Measurements from ENCODE around the gene XIRP1.
"Not testable (repeated sequence)": the region's sequence is repeated elsewhere in the genome, so short reads cannot be mapped to it uniquely, and the experiment has no call there.

Gene XIRP1

DNA sequence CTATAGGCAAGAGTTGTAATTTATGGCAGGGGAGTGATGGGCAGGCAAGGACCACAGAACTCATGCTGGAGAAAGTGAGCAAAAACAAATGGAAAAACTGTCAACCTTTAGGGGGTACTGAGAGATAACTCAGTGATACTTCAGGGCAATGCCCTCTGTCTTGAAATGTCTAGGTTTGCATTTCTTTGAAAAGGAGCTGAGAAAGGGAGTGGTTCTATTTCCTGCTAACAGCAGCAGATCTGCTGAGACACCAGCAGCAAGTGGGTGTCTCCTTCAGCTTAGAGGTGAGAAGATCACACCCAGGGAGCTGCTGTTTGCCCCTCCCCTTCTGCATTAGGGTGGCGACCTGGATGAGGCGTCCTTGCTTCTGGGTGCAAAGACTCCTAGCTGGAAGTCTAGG, 42.3 kb upstream of the XIRP1 start:
- Histone ChIP-seq H3K4me3 (ENCODE audit: low read depth in 1 of 2, low read length in 2 of 2) (no peak overlapping the region), H3K36me3 (ENCODE audit: insufficient read depth, low read length) (no peaks in the 10 kb centered on the region), H3K79me2 (ENCODE audit: insufficient read depth, low read length) (no peaks in the 10 kb centered on the region), H3K9ac (ENCODE audit: low read depth, low read length) (no peak overlapping the region), H3K9me3 (ENCODE audit: insufficient read depth, low read length, severe bottlenecking) (no peaks in the 10 kb centered on the region), H3K27ac (ENCODE audit: low read length) (no peak overlapping the region), H2AFZ (ENCODE audit: low read depth, low read length) (no peak overlapping the region), H3K27me3 (ENCODE audit: insufficient read depth, low read length, poor library complexity) (peaks cover 30% of the 10 kb centered on the region), H3K4me2 (ENCODE audit: insufficient read depth, low read length) (no peak overlapping the region), H4K20me1 (ENCODE audit: insufficient read depth, low read length) (no peaks in the 10 kb centered on the region), H3K4me1 (ENCODE audit: insufficient read depth, low read length) (no peaks in the 10 kb centered on the region)
- TF ChIP-seq EZH2 (IDR thresholded peaks at IDR 0.05; ENCODE audit: borderline replicate concordance, low read depth, low read length, severe bottlenecking) = no peak
- ATAC-seq (ENCODE audit: insufficient read depth, low read depth) (no peak), DNase-seq (no peak)

DNA sequence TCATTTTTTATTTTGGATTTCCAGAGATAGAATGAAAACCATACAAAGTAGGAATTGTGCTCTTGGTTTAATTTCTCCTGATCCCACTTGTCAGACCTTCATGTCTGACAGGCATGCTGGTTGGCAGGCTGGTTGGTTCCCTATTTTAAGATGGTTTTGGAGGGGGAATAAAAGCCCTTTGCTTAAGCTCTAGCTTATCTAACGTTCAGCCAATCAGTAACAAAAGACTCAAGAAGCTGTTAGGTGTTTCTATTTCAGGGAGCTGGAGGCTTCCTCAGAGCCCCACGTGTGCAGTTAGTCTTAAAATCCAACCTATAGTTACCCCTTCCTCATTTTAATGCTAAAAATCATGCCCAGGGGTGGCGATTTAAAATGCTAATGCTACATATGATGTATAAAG, 40.5 kb upstream of the XIRP1 start:
- Histone ChIP-seq H3K9ac (ENCODE audit: low read depth, low read length) (no peak overlapping the region), H3K79me2 (ENCODE audit: insufficient read depth, low read length) (no peaks in the 10 kb centered on the region), H3K27ac (ENCODE audit: low read length) (no peak overlapping the region), H3K4me1 (ENCODE audit: insufficient read depth, low read length) (no peaks in the 10 kb centered on the region), H3K4me3 (ENCODE audit: low read depth in 1 of 2, low read length in 2 of 2) (no peak overlapping the region), H3K36me3 (ENCODE audit: insufficient read depth, low read length) (no peaks in the 10 kb centered on the region), H3K27me3 (ENCODE audit: insufficient read depth, low read length, poor library complexity) (peaks cover 26% of the 10 kb centered on the region), H2AFZ (ENCODE audit: low read depth, low read length) (no peak overlapping the region), H4K20me1 (ENCODE audit: insufficient read depth, low read length) (no peaks in the 10 kb centered on the region), H3K9me3 (ENCODE audit: insufficient read depth, low read length, severe bottlenecking) (no peaks in the 10 kb centered on the region), H3K4me2 (ENCODE audit: insufficient read depth, low read length) (no peak overlapping the region)
- DNase-seq (no peak), ATAC-seq (ENCODE audit: insufficient read depth, low read depth) (no peak)
- TF ChIP-seq, protein P1, sequence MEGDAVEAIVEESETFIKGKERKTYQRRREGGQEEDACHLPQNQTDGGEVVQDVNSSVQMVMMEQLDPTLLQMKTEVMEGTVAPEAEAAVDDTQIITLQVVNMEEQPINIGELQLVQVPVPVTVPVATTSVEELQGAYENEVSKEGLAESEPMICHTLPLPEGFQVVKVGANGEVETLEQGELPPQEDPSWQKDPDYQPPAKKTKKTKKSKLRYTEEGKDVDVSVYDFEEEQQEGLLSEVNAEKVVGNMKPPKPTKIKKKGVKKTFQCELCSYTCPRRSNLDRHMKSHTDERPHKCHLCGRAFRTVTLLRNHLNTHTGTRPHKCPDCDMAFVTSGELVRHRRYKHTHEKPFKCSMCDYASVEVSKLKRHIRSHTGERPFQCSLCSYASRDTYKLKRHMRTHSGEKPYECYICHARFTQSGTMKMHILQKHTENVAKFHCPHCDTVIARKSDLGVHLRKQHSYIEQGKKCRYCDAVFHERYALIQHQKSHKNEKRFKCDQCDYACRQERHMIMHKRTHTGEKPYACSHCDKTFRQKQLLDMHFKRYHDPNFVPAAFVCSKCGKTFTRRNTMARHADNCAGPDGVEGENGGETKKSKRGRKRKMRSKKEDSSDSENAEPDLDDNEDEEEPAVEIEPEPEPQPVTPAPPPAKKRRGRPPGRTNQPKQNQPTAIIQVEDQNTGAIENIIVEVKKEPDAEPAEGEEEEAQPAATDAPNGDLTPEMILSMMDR (IDR thresholded peaks at IDR 0.05; ENCODE audit: borderline replicate concordance, extremely low read depth, low read length, poor library complexity, severe bottlenecking) = no peak
- TF ChIP-seq EZH2 (IDR thresholded peaks at IDR 0.05; ENCODE audit: borderline replicate concordance, low read depth, low read length, severe bottlenecking) = no peak

DNA sequence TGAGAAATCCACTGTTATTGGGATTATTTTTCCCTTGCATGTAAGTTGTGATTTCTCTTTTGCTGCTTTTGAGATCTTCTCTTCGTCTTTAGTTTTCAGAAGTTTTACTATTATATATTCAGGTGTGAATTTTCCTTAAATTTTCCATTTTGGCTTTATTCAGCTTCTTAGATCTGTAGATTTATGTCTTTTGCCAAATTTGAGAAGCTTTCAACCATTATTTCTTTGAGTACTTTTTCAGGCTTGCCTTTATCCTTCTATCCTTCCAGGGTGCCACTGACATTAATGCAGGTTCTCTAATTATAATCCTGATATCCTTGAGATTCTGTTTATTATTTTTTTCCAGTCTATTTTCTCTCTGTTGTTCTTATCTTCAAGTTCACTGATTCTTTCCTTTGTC, 38.1 kb upstream of the XIRP1 start:
- H3K4me3 ChIP-seq (ENCODE audit: low read depth in 1 of 2, low read length in 2 of 2) = no peak overlapping the region
- no peak overlapping the region for H2AFZ ChIP-seq (ENCODE audit: low read depth, low read length)
- no peak overlapping the region for H3K9ac ChIP-seq (ENCODE audit: low read depth, low read length)
- no peak for TF ChIP-seq EZH2 (IDR thresholded peaks at IDR 0.05; ENCODE audit: borderline replicate concordance, low read depth, low read length, severe bottlenecking)
- TF ChIP-seq, protein P1 (IDR thresholded peaks at IDR 0.05; ENCODE audit: borderline replicate concordance, extremely low read depth, low read length, poor library complexity, severe bottlenecking) = no peak
- H4K20me1 ChIP-seq (ENCODE audit: insufficient read depth, low read length) = no peaks in the 10 kb centered on the region
- H3K27me3 ChIP-seq (ENCODE audit: insufficient read depth, low read length, poor library complexity) = peaks cover 25% of the 10 kb centered on the region
- DNase-seq = no peak
- H3K27ac ChIP-seq (ENCODE audit: low read length) = no peak overlapping the region
- H3K79me2 ChIP-seq (ENCODE audit: insufficient read depth, low read length) = no peaks in the 10 kb centered on the region
- no peaks in the 10 kb centered on the region for H3K4me1 ChIP-seq (ENCODE audit: insufficient read depth, low read length)
- no peaks in the 10 kb centered on the region for H3K36me3 ChIP-seq (ENCODE audit: insufficient read depth, low read length)
- ATAC-seq (ENCODE audit: insufficient read depth, low read depth) = no peak
- H3K4me2 ChIP-seq (ENCODE audit: insufficient read depth, low read length) = no peak overlapping the region
- H3K9me3 ChIP-seq (ENCODE audit: insufficient read depth, low read length, severe bottlenecking) = no peaks in the 10 kb centered on the region

DNA sequence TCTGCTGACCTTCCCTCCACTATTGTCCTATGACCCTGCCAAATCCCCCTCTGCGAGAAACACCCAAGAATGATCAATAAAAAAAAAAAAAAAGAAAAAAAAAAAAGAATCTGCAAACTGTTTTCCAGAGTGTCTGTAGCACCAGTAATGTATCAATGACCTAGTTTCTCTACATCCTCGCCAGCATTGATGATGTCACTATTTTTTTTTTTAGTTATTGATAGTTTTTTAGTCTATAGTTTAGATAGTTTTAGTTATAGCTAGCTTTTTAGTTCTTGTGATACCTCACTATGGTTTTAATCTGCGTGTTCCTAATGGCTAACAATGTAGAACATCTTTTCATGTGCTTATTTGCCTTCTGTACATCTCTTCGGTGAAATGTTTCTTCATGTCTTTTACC, 36.1 kb upstream of the XIRP1 start:
- Histone ChIP-seq H3K27ac (ENCODE audit: low read length) (no peak overlapping the region), H3K4me2 (ENCODE audit: insufficient read depth, low read length) (no peak overlapping the region), H3K36me3 (ENCODE audit: insufficient read depth, low read length) (no peaks in the 10 kb centered on the region), H3K79me2 (ENCODE audit: insufficient read depth, low read length) (no peaks in the 10 kb centered on the region), H3K9ac (ENCODE audit: low read depth, low read length) (no peak overlapping the region), H2AFZ (ENCODE audit: low read depth, low read length) (no peak overlapping the region), H3K4me1 (ENCODE audit: insufficient read depth, low read length) (no peaks in the 10 kb centered on the region), H4K20me1 (ENCODE audit: insufficient read depth, low read length) (no peaks in the 10 kb centered on the region), H3K27me3 (ENCODE audit: insufficient read depth, low read length, poor library complexity) (peaks cover 18% of the 10 kb centered on the region), H3K4me3 (ENCODE audit: low read depth in 1 of 2, low read length in 2 of 2) (no peak overlapping the region), H3K9me3 (ENCODE audit: insufficient read depth, low read length, severe bottlenecking) (no peaks in the 10 kb centered on the region)
- DNase-seq = no peak
- TF ChIP-seq EZH2 (IDR thresholded peaks at IDR 0.05; ENCODE audit: borderline replicate concordance, low read depth, low read length, severe bottlenecking) = no peak
- ATAC-seq (ENCODE audit: insufficient read depth, low read depth) = no peak

DNA sequence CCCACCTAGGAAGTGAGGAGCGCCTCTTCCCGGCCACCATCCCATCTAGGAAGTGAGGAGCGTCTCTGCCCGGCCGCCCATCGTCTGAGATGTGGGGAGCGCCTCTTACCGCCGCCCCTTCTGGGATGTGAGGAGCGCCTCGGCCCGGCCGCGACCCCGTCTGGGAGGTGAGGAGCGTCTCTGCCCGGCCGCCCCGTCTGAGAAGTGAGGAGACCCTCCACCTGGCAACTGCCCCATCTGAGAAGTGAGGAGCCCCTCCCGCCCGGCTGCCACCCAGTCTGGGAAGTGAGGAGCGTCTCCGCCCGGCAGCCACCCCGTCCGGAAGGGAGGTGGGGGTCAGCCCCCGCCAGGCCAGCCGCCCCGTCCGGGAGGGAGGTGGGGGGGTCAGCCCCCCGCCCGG, 35.2 kb upstream of the XIRP1 start:
- not testable (repeated sequence) for ATAC-seq (ENCODE audit: insufficient read depth, low read depth); H3K4me1 ChIP-seq (ENCODE audit: insufficient read depth, low read length); H4K20me1 ChIP-seq (ENCODE audit: insufficient read depth, low read length); H3K4me2 ChIP-seq (ENCODE audit: insufficient read depth, low read length); H3K79me2 ChIP-seq (ENCODE audit: insufficient read depth, low read length); H3K4me3 ChIP-seq (ENCODE audit: low read depth in 1 of 2, low read length in 2 of 2); H3K9me3 ChIP-seq (ENCODE audit: insufficient read depth, low read length, severe bottlenecking); DNase-seq; H2AFZ ChIP-seq (ENCODE audit: low read depth, low read length); H3K36me3 ChIP-seq (ENCODE audit: insufficient read depth, low read length); H3K9ac ChIP-seq (ENCODE audit: low read depth, low read length); H3K27ac ChIP-seq (ENCODE audit: low read length)
- H3K27me3 ChIP-seq (ENCODE audit: insufficient read depth, low read length, poor library complexity) = peaks cover 13% of the 10 kb centered on the region

Measured in DND-41 (cell line).